ENCODE measurements around the gene TBC1D12. TPM values are rescaled to one million over a fixed set of nuclear protein-coding genes. Genes with fewer than 3 reads are reported as not detected.

TBC1D12 gene
- total RNA-seq, 1 donor from 2014 or later = 0.86 TPM

GRCh38 chr10:94439275-94439861 is 37.0 kb downstream of the TBC1D12 start:
- no peak for DNase-seq (ENCODE audit: low spot score)
- intact Hi-C loops (cut with micrococcal nuclease) = no loop called here
- H3K27ac Mint-ChIP-seq = no peak overlapping the region

GRCh38 chr10:94440096-94440495 is 37.8 kb downstream of the TBC1D12 start:
- DNase-seq (ENCODE audit: low spot score) = no peak
- Mint-ChIP-seq H3K27ac (no peak overlapping the region), H3K4me1 (ENCODE audit: low read depth) (no peaks in the 10 kb centered on the region), H3K9me3 (peaks cover 4% of the 10 kb centered on the region), H3K4me3 (no peak overlapping the region), H3K27me3 (ENCODE audit: insufficient read depth) (no peaks in the 10 kb centered on the region), H3K36me3 (ENCODE audit: low read depth) (no peaks in the 10 kb centered on the region)
- intact Hi-C loops (cut with micrococcal nuclease) = no loop called here

More at GRCh38 chr10:94439275-94439861, 37.0 kb downstream of the TBC1D12 start:
- no peaks in the 10 kb centered on the region for H3K27me3 Mint-ChIP-seq (ENCODE audit: insufficient read depth)
- H3K36me3 Mint-ChIP-seq (ENCODE audit: low read depth) = no peaks in the 10 kb centered on the region
- H3K9me3 Mint-ChIP-seq = peaks cover 4% of the 10 kb centered on the region
- no peaks in the 10 kb centered on the region for H3K4me1 Mint-ChIP-seq (ENCODE audit: low read depth)
- H3K4me3 Mint-ChIP-seq = no peak overlapping the region

- Mint-ChIP-seq H3K27ac (no peak overlapping the region), H3K27me3 (ENCODE audit: insufficient read depth) (no peaks in the 10 kb centered on the region), H3K4me3 (no peak overlapping the region), H3K36me3 (ENCODE audit: low read depth) (no peaks in the 10 kb centered on the region), H3K9me3 (no peaks in the 10 kb centered on the region), H3K4me1 (ENCODE audit: low read depth) (no peaks in the 10 kb centered on the region)
- no peak for DNase-seq (ENCODE audit: low spot score)
- intact Hi-C loops (cut with micrococcal nuclease) = no loop called here
Measured at GRCh38 chr10:94443047-94443446, 40.7 kb downstream of the TBC1D12 start.

- intact Hi-C loops (cut with micrococcal nuclease) = no loop called here
- H3K27ac Mint-ChIP-seq = no peak overlapping the region
- no peaks in the 10 kb centered on the region for H3K36me3 Mint-ChIP-seq (ENCODE audit: low read depth)
- H3K9me3 Mint-ChIP-seq = no peaks in the 10 kb centered on the region
- no peaks in the 10 kb centered on the region for H3K27me3 Mint-ChIP-seq (ENCODE audit: insufficient read depth)
- no peak for DNase-seq (ENCODE audit: low spot score)
- H3K4me3 Mint-ChIP-seq = no peak overlapping the region
- H3K4me1 Mint-ChIP-seq (ENCODE audit: low read depth) = no peaks in the 10 kb centered on the region
Measured at GRCh38 chr10:94443549-94443948, 41.2 kb downstream of the TBC1D12 start.

GRCh38 chr10:94450782-94451181 is 48.4 kb downstream of the TBC1D12 start:
- peaks cover 4% of the 10 kb centered on the region for H3K27me3 Mint-ChIP-seq (ENCODE audit: insufficient read depth)
- intact Hi-C loops (cut with micrococcal nuclease) = no loop called here
- no peak overlapping the region for H3K27ac Mint-ChIP-seq
- H3K4me3 Mint-ChIP-seq = no peak overlapping the region
- no peaks in the 10 kb centered on the region for H3K9me3 Mint-ChIP-seq
- H3K4me1 Mint-ChIP-seq (ENCODE audit: low read depth) = no peaks in the 10 kb centered on the region
- no peak for DNase-seq (ENCODE audit: low spot score)
- H3K36me3 Mint-ChIP-seq (ENCODE audit: low read depth) = no peaks in the 10 kb centered on the region

GRCh38 chr10:94451883-94452519 is 49.7 kb downstream of the TBC1D12 start:
- peaks cover 4% of the 10 kb centered on the region for H3K27me3 Mint-ChIP-seq (ENCODE audit: insufficient read depth)
- H3K4me1 Mint-ChIP-seq (ENCODE audit: low read depth) = no peaks in the 10 kb centered on the region
- H3K36me3 Mint-ChIP-seq (ENCODE audit: low read depth) = no peaks in the 10 kb centered on the region
- H3K4me3 Mint-ChIP-seq = no peak overlapping the region
- no peak for DNase-seq (ENCODE audit: low spot score)
- H3K27ac Mint-ChIP-seq = no peak overlapping the region
- intact Hi-C loops (cut with micrococcal nuclease) = no loop called here
- H3K9me3 Mint-ChIP-seq = no peaks in the 10 kb centered on the region

GRCh38 chr10:94456942-94457341 is 54.6 kb downstream of the TBC1D12 start:
- intact Hi-C loops (cut with micrococcal nuclease) = no loop called here
- DNase-seq (ENCODE audit: low spot score) = no peak
- no peaks in the 10 kb centered on the region for H3K36me3 Mint-ChIP-seq (ENCODE audit: low read depth)
- H3K27ac Mint-ChIP-seq = no peak overlapping the region
- H3K4me1 Mint-ChIP-seq (ENCODE audit: low read depth) = no peaks in the 10 kb centered on the region
- H3K9me3 Mint-ChIP-seq = peaks cover 5% of the 10 kb centered on the region
- peaks cover 3% of the 10 kb centered on the region for H3K27me3 Mint-ChIP-seq (ENCODE audit: insufficient read depth)
- no peak overlapping the region for H3K4me3 Mint-ChIP-seq

- intact Hi-C loops (cut with micrococcal nuclease) = no loop called here
- H3K4me1 Mint-ChIP-seq (ENCODE audit: low read depth) = no peaks in the 10 kb centered on the region
Measured at GRCh38 chr10:94459385-94459784, 57.0 kb downstream of the TBC1D12 start.

GRCh38 chr10:94461503-94461902 is 59.2 kb downstream of the TBC1D12 start:
- intact Hi-C loops (cut with micrococcal nuclease) = no loop called here
- H3K27ac Mint-ChIP-seq = no peak overlapping the region
- H3K4me3 Mint-ChIP-seq = no peak overlapping the region
- DNase-seq (ENCODE audit: low spot score) = no peak
- peaks cover 5% of the 10 kb centered on the region for H3K9me3 Mint-ChIP-seq
- no peaks in the 10 kb centered on the region for H3K36me3 Mint-ChIP-seq (ENCODE audit: low read depth)
- H3K4me1 Mint-ChIP-seq (ENCODE audit: low read depth) = no peaks in the 10 kb centered on the region
- H3K27me3 Mint-ChIP-seq (ENCODE audit: insufficient read depth) = peaks cover 11% of the 10 kb centered on the region

More at GRCh38 chr10:94459385-94459784, 57.0 kb downstream of the TBC1D12 start:
- Mint-ChIP-seq H3K27ac (no peak overlapping the region), H3K4me3 (no peak overlapping the region), H3K9me3 (peaks cover 5% of the 10 kb centered on the region), H3K27me3 (ENCODE audit: insufficient read depth) (peaks cover 11% of the 10 kb centered on the region), H3K36me3 (ENCODE audit: low read depth) (no peaks in the 10 kb centered on the region)
- DNase-seq (ENCODE audit: low spot score) = no peak

- peaks cover 5% of the 10 kb centered on the region for H3K9me3 Mint-ChIP-seq
- H3K4me1 Mint-ChIP-seq (ENCODE audit: low read depth) = no peaks in the 10 kb centered on the region
Measured at GRCh38 chr10:94462130-94462529, 59.8 kb downstream of the TBC1D12 start.

GRCh38 chr10:94465684-94466083 is 63.3 kb downstream of the TBC1D12 start:
- H3K4me1 Mint-ChIP-seq (ENCODE audit: low read depth) = no peaks in the 10 kb centered on the region
- H3K36me3 Mint-ChIP-seq (ENCODE audit: low read depth) = no peaks in the 10 kb centered on the region
- no peak overlapping the region for H3K4me3 Mint-ChIP-seq
- no peak overlapping the region for H3K27ac Mint-ChIP-seq
- intact Hi-C loops (cut with micrococcal nuclease) = no loop called here
- H3K27me3 Mint-ChIP-seq (ENCODE audit: insufficient read depth) = peaks cover 16% of the 10 kb centered on the region
- H3K9me3 Mint-ChIP-seq = peaks cover under 1% of the 10 kb centered on the region
- DNase-seq (ENCODE audit: low spot score) = no peak

More at GRCh38 chr10:94462130-94462529, 59.8 kb downstream of the TBC1D12 start:
- no peak for DNase-seq (ENCODE audit: low spot score)
- Mint-ChIP-seq H3K27ac (no peak overlapping the region), H3K36me3 (ENCODE audit: low read depth) (no peaks in the 10 kb centered on the region), H3K27me3 (ENCODE audit: insufficient read depth) (peaks cover 11% of the 10 kb centered on the region), H3K4me3 (no peak overlapping the region)
- intact Hi-C loops (cut with micrococcal nuclease) = no loop called here

- intact Hi-C loops (cut with micrococcal nuclease) = no loop called here
- Mint-ChIP-seq H3K9me3 (peaks cover 7% of the 10 kb centered on the region), H3K36me3 (ENCODE audit: low read depth) (no peaks in the 10 kb centered on the region), H3K4me3 (no peak overlapping the region), H3K27me3 (ENCODE audit: insufficient read depth) (peaks cover 2% of the 10 kb centered on the region), H3K27ac (no peak overlapping the region), H3K4me1 (ENCODE audit: low read depth) (no peaks in the 10 kb centered on the region)
- no peak for DNase-seq (ENCODE audit: low spot score)
Measured at GRCh38 chr10:94481410-94481809, 79.1 kb downstream of the TBC1D12 start.

- Mint-ChIP-seq H3K27me3 (ENCODE audit: insufficient read depth) (peaks cover 4% of the 10 kb centered on the region), H3K4me1 (ENCODE audit: low read depth) (no peaks in the 10 kb centered on the region), H3K9me3 (peaks cover 16% of the 10 kb centered on the region), H3K27ac (no peak overlapping the region), H3K4me3 (no peak overlapping the region), H3K36me3 (ENCODE audit: low read depth) (no peaks in the 10 kb centered on the region)
- no peak for DNase-seq (ENCODE audit: low spot score)
- intact Hi-C loops (cut with micrococcal nuclease) = no loop called here
Measured at GRCh38 chr10:94483970-94484369, 81.6 kb downstream of the TBC1D12 start.

Measured in activated T-helper 1 cell treated with anti-CD3 and anti-CD28 coated beads, Interleukin-12 subunit alpha, Interleukin-12 subunit beta, Interleukin-2, Interleukin-4 antibody, amounts not matched to agents 30 ng/mL and 10 ng/mL and 1 ng/mL, durations not matched to agents 14 hours and 24 hours and 36 hours (primary cell).